Mesothelial cell of epicardium (in vitro differentiated cells): Measurements from ENCODE around the gene CCDC27. TPM values are rescaled to one million over a fixed set of nuclear protein-coding genes. Genes with fewer than 3 reads are reported as not detected.

Experiments used
- DNase-seq, 2 experiments: peaks; one replicate each; pipeline ENCODE4 v3.0.0; 2021; ENCODE audit warnings: low spot score in 2 of 2; ENCODE audit not compliant: unreplicated experiment in 2 of 2
- H3K27ac Mint-ChIP-seq: 2 replicates; pipeline ENCODE4 v1.8.0; 2021; ENCODE audit warnings: mixed read lengths
- H3K27me3 Mint-ChIP-seq: 2 replicates; pipeline ENCODE4 v1.8.0; 2021; ENCODE audit warnings: low read depth, mixed read lengths
- H3K36me3 Mint-ChIP-seq: 2 replicates; pipeline ENCODE4 v1.8.0; 2021; ENCODE audit warnings: mixed read lengths
- H3K4me1 Mint-ChIP-seq: 2 replicates; pipeline ENCODE4 v1.8.0; 2021; ENCODE audit warnings: mixed read lengths
- H3K4me3 Mint-ChIP-seq: 2 replicates; pipeline ENCODE4 v1.8.0; 2021; ENCODE audit warnings: mild to moderate bottlenecking, moderate library complexity, mixed read lengths
- H3K9me3 Mint-ChIP-seq: 2 replicates; pipeline ENCODE4 v1.8.0; 2021; ENCODE audit warnings: mixed read lengths
- CTCF ChIP-seq: fragments of 200-600 bp; sonication (generic); IDR thresholded peaks from one replicate; pipeline ENCODE4 v1.5.0; 2021; ENCODE audit warnings: antibody characterized with exemption; ENCODE audit not compliant: unreplicated experiment
- total RNA-seq: library from RNA; stranded (reverse); gene quantifications from 3 replicates; pipeline ENCODE4 v1.2.1, GENCODE V29; 2021

CCDC27 gene
- total RNA-seq, 1 donor from 2014 or later: not detected

GRCh38 chr1:3777647-3778589 lies 25.7 kb downstream of the CCDC27 start:
- Mint-ChIP-seq H3K4me1 (peaks cover 16% of the 10 kb centered on the region), H3K9me3 (no peaks in the 10 kb centered on the region), H3K27ac (no peak overlapping the region), H3K27me3 (no peaks in the 10 kb centered on the region), H3K4me3 (no peak overlapping the region), H3K36me3 (peaks cover 27% of the 10 kb centered on the region)
- DNase-seq: no peak
- TF ChIP-seq CTCF: no peak

- no peak overlapping the region for H3K4me3 Mint-ChIP-seq
- H3K9me3 Mint-ChIP-seq: no peaks in the 10 kb centered on the region
- no peak for DNase-seq
- TF ChIP-seq CTCF: no peak
- peaks cover 27% of the 10 kb centered on the region for H3K36me3 Mint-ChIP-seq
- peaks cover 11% of the 10 kb centered on the region for H3K4me1 Mint-ChIP-seq
- no peak overlapping the region for H3K27ac Mint-ChIP-seq
- no peaks in the 10 kb centered on the region for H3K27me3 Mint-ChIP-seq
Observed at GRCh38 chr1:3778590-3779264, 26.5 kb downstream of the CCDC27 start.

GRCh38 chr1:3779265-3779911 lies 27.1 kb downstream of the CCDC27 start:
- Mint-ChIP-seq H3K27me3 (no peaks in the 10 kb centered on the region), H3K4me3 (no peak overlapping the region), H3K27ac (no peak overlapping the region), H3K36me3 (peaks cover 33% of the 10 kb centered on the region), H3K4me1 (peaks cover 11% of the 10 kb centered on the region), H3K9me3 (no peaks in the 10 kb centered on the region)
- no peak for DNase-seq
- TF ChIP-seq CTCF: no peak

- TF ChIP-seq CTCF: no peak
- peaks cover 10% of the 10 kb centered on the region for H3K4me1 Mint-ChIP-seq
- H3K9me3 Mint-ChIP-seq: no peaks in the 10 kb centered on the region
- H3K27ac Mint-ChIP-seq: no peak overlapping the region
- H3K27me3 Mint-ChIP-seq: no peaks in the 10 kb centered on the region
- no peak overlapping the region for H3K4me3 Mint-ChIP-seq
- no peak for DNase-seq
- H3K36me3 Mint-ChIP-seq: peaks cover 35% of the 10 kb centered on the region
Observed at GRCh38 chr1:3779912-3780416, 27.7 kb downstream of the CCDC27 start.

GRCh38 chr1:3780901-3781300 lies 28.7 kb downstream of the CCDC27 start:
- Mint-ChIP-seq H3K36me3 (peaks cover 42% of the 10 kb centered on the region), H3K4me1 (peaks cover 2% of the 10 kb centered on the region), H3K9me3 (no peaks in the 10 kb centered on the region), H3K27ac (no peak overlapping the region), H3K27me3 (no peaks in the 10 kb centered on the region), H3K4me3 (no peak overlapping the region)
- no peak for TF ChIP-seq CTCF
- DNase-seq: no peak
